IgD-negative memory B cell (primary cell): ENCODE results near the gene IGFBP4. TPM values are rescaled to one million over a fixed set of nuclear protein-coding genes. Genes with fewer than 3 reads are reported as not detected.
A peak's percentile ranks its signal among the peaks of the same experiment; 100 is the strongest.

Experiments
- H3K27ac Mint-ChIP-seq, 3 donors: one replicate each; pipeline ENCODE4 v1.8.0; 2020 to 2022; ENCODE audit warnings: mild to moderate bottlenecking in 3 of 3, mixed read lengths in 3 of 3, moderate library complexity in 1 of 3
- H3K27me3 Mint-ChIP-seq: one replicate; pipeline ENCODE4 v1.8.0; 2021; ENCODE audit warnings: mixed read lengths
- H3K36me3 Mint-ChIP-seq: one replicate; pipeline ENCODE4 v1.8.0; 2020; ENCODE audit warnings: mild to moderate bottlenecking, mixed read lengths
- H3K4me1 Mint-ChIP-seq, 3 donors: one replicate each; pipeline ENCODE4 v1.8.0; 2020 to 2022; ENCODE audit warnings: mixed read lengths in 3 of 3, mild to moderate bottlenecking in 1 of 3
- H3K4me3 Mint-ChIP-seq, 4 donors: one replicate each; pipeline ENCODE4 v1.8.0; 2020 to 2022; ENCODE audit warnings: mild to moderate bottlenecking in 4 of 4, mixed read lengths in 4 of 4, moderate library complexity in 3 of 4
- H3K9me3 Mint-ChIP-seq, 3 donors: one replicate each; pipeline ENCODE4 v1.8.0; 2020 to 2021; ENCODE audit warnings: mixed read lengths in 3 of 3, mild to moderate bottlenecking in 1 of 3
- polyA plus RNA-seq: library from polyadenylated mRNA; unstranded; fragments of 300-500 nt; fragmentation: Illumina TruSeq; gene quantifications from one replicate; pipeline ENCODE4 v1.2.3, GENCODE V29; 2021

IGFBP4 gene
- polyA plus RNA-seq, 1 donor from 2014 or later: 3.0 TPM

DNA sequence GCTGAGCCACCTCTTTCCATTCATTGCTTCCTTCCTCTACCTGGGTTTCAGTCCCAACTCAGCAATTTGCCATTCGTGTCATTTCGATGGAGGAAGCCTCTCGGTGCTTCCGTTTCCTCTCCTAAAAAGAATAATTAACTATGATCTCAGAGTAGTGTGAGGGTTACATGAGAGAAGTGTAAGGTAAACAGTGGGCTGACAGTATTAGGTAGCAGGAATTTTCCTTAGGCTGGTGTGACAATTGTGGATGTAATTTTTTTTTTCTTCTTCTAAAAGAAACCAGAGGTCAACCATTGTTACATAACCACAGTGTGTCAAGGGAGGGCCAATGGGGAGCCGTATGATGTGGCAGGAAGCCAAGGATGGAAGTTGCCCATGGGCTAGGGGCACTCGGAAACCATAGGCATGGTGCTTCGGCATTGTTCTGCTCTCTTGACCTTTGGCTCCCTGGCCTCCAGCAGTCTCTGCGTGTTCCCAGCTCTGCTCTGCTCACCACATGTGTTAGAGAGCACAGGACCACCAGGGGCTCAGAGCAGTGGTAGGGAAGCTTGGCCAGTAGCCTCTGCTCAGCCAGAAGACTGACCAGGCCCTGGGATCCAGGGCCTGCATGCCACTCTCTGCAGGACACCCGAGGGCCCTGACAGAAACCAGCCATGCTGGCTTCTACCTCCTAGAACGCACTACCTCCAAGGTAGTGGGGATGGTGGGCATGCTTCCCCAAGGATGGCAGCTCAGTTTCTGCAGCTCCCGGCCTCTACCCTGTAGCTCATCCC lies 23.5 kb upstream of the IGFBP4 start:
- H3K36me3 Mint-ChIP-seq: no peaks in the 10 kb centered on the region
- peaks cover 2% of the 10 kb centered on the region for H3K27me3 Mint-ChIP-seq
- peak overlapping the region; percentile 64 to 93 (median 80) for H3K4me3 Mint-ChIP-seq
- H3K9me3 Mint-ChIP-seq: no peaks in the 10 kb centered on the region
- H3K27ac Mint-ChIP-seq: peak overlapping the region in 1 of 3 donors; percentile 20
- H3K4me1 Mint-ChIP-seq: peaks cover 13 to 18% (median 16%) of the 10 kb centered on the region in 3 donors

DNA sequence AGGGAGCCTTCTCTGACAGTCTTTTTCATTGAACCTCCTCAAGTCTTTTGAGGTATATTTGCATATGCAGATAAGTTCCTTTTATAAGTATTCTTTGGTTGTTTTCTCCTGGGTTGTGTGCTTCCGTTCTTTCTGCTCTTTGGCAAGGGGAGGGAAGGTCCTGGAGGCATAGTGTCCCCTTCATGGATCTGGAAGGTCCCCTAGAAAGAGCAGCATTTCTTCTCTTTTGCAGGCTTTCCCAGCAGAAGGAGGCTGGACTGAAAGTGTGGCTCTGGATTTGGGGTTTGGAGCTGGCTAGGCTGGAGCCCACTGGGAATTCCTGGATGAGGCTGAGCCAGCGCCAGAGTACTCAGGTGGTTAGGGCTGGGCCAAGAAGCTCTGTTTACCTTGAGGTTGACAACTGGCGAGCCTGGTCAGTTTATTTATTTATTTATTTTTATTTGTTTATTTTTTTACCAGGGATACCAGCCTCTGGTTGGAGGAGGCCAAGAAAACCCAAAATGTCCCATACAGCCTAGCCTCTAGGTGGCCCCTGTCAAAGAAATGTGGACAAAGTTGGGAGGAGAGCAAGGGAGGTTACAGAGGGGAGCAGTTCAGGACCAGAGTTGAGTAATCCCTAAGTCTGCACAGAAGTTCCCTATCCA lies 20.1 kb upstream of the IGFBP4 start:
- Mint-ChIP-seq H3K9me3 (no peaks in the 10 kb centered on the region), H3K27me3 (peaks cover 4% of the 10 kb centered on the region), H3K27ac (no peak overlapping the region), H3K4me1 (peaks cover 0 to 6% (median under 1%) of the 10 kb centered on the region in 3 donors), H3K4me3 (no peak overlapping the region), H3K36me3 (no peaks in the 10 kb centered on the region)

DNA sequence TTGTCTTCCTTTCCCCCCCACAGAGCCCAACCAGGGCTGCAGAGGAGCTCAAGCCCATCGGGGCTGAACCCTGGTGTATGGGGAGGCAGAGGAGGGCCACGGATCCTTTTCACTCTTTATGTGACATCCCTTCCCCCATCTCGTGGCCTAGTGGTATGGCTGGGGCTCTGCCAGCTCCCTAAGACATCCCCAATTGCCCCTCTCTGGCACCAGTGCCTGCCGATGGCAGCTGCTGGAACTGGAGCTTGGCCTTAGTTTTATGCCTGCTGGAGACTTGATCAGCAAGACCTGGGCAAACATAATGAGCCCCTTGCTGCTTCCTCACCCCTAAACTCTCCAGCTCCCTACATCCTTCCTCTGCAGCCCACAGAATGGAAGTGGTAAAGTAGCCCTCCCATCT lies 17.5 kb upstream of the IGFBP4 start:
- H3K27ac Mint-ChIP-seq: no peak overlapping the region
- no peaks in the 10 kb centered on the region for H3K36me3 Mint-ChIP-seq
- H3K4me1 Mint-ChIP-seq: peaks cover 0 to 4% (median 0%) of the 10 kb centered on the region in 3 donors
- peaks cover 6% of the 10 kb centered on the region for H3K27me3 Mint-ChIP-seq
- H3K4me3 Mint-ChIP-seq: no peak overlapping the region
- H3K9me3 Mint-ChIP-seq: no peaks in the 10 kb centered on the region

DNA sequence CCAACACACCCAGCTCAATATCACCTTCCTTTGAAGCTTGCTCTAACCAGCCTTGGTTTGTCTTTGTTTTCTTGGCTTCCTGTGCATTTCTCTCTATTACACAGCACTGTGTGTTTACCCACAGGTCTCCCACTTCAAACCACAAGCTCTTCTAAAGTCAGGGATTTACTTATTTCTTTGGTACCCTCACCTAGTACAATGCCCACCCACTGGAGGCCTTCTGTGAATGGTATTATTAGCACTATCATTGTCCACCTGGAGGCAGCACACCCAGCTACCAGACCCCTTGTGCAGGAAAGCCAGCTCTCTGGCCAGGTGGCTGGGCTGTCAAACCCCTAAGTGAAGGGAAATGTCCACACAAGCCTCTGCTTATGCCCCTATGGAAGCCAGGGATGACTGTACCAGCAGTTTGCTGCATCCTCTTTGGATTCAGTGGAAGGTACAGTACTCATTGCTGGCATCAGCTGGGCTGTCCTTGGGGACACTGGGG lies 16.2 kb upstream of the IGFBP4 start:
- Mint-ChIP-seq H3K9me3 (no peaks in the 10 kb centered on the region), H3K27me3 (peaks cover 4% of the 10 kb centered on the region), H3K27ac (peak overlapping the region in 1 of 3 donors; percentile 25), H3K36me3 (no peaks in the 10 kb centered on the region), H3K4me3 (no peak overlapping the region), H3K4me1 (peaks cover 0 to 4% (median 0%) of the 10 kb centered on the region in 3 donors)

DNA sequence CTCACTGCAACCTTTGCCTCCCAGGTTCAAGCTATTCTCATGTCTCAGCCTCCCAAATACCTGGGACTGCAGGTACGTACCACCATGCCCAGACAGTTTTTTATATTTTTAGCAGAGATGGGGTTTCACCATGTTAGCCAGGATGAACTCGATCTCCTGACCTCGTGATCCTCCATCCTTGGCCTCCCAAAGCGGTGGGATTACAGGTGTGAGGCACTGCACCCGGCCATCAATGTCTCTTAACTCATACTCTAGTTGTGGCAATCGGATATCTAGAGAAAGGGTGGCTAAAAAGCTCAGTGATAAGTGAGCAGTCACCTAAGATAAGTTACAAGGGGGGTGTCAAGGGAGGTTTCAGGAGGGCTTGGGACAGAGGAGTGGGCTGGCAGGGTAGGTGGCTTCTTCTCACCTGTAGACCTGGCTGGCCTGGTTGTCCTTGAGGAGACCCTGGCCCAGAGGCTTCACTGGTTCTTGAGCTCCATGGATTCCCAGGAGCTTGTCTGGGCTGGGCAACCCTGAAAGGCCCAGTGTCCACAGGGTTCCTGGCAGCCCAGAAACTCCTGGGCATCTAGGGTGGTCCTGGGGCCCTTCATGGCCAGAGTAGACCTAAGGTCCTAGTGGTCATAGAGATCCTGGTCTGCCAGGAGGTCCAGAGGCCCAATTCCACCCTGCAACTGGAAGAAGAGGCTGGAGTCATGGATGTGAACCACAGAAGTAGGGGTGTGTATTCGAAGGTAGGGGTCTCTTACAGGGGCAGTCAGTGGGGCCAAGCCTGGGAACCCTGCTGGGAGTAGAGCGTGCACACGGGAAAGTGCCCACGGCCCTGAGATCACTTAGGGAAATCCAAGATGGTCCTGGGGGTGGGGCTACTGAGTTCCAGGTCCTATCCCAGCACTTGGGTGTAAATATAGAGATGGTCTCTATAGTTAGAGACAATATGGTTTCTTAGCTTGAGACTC lies 12.7 kb upstream of the IGFBP4 start:
- H3K4me1 Mint-ChIP-seq: peaks cover 0 to 2% (median 0%) of the 10 kb centered on the region in 3 donors
- H3K27ac Mint-ChIP-seq: no peak overlapping the region
- no peaks in the 10 kb centered on the region for H3K9me3 Mint-ChIP-seq
- H3K36me3 Mint-ChIP-seq: no peaks in the 10 kb centered on the region
- no peak overlapping the region for H3K4me3 Mint-ChIP-seq
- H3K27me3 Mint-ChIP-seq: peaks cover 4% of the 10 kb centered on the region

DNA sequence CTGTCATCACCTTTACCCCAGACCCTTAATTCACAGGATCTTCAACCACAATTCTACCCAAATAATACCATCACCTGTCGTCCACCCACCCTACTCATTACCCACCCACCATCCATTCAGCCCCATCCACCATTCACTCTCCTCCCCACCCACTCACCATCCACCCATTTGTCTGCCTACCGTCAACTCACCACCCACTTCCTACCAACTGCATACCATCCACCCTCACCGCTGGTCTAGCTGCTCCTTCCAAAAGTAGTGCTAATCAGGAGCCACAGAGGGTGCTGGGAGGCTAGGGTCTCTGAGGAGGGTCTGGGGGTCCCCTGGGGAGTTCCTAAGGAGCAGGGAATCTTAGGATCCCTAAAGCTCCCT lies 12.0 kb upstream of the IGFBP4 start:
- Mint-ChIP-seq H3K4me1 (peaks cover 0 to 2% (median 0%) of the 10 kb centered on the region in 3 donors), H3K27me3 (peaks cover 4% of the 10 kb centered on the region), H3K9me3 (no peaks in the 10 kb centered on the region), H3K36me3 (no peaks in the 10 kb centered on the region), H3K4me3 (no peak overlapping the region), H3K27ac (no peak overlapping the region)

DNA sequence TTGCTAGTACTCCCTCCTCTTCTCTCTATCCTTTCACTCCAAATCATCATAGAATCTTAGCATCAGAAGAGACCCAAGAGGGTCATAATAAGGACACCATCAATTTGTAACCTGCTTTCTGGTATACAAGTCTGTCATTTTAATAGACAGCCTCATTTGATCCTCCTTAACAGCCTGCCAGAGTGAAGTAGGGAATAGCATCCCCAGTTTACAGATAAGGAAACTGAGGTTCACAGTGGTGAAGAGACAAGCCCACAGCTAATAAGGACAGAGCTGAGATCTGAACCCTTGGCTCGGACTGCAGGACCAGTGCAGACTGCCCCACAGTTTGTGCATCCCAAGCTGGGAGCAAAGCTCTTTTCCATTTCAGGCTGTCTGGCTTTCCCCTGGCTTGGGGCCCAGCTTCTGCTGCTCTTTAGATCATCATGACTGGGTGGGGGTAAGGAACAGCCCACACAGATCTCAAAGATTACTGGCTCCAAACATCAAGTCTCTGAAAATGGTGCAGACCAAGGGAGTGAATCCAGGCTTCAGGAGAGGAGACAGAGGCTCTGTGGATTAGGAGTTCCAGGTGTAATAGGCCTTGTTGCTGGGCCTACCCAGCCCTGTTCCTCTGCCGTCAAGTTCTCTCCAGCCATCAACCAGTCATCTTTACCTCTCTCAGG lies 10.3 kb upstream of the IGFBP4 start:
- no peak overlapping the region for H3K4me3 Mint-ChIP-seq
- peaks cover 3% of the 10 kb centered on the region for H3K27me3 Mint-ChIP-seq
- peaks cover 0 to 1% (median 0%) of the 10 kb centered on the region in 3 donors for H3K4me1 Mint-ChIP-seq
- H3K27ac Mint-ChIP-seq: no peak overlapping the region
- no peaks in the 10 kb centered on the region for H3K36me3 Mint-ChIP-seq
- no peaks in the 10 kb centered on the region for H3K9me3 Mint-ChIP-seq

DNA sequence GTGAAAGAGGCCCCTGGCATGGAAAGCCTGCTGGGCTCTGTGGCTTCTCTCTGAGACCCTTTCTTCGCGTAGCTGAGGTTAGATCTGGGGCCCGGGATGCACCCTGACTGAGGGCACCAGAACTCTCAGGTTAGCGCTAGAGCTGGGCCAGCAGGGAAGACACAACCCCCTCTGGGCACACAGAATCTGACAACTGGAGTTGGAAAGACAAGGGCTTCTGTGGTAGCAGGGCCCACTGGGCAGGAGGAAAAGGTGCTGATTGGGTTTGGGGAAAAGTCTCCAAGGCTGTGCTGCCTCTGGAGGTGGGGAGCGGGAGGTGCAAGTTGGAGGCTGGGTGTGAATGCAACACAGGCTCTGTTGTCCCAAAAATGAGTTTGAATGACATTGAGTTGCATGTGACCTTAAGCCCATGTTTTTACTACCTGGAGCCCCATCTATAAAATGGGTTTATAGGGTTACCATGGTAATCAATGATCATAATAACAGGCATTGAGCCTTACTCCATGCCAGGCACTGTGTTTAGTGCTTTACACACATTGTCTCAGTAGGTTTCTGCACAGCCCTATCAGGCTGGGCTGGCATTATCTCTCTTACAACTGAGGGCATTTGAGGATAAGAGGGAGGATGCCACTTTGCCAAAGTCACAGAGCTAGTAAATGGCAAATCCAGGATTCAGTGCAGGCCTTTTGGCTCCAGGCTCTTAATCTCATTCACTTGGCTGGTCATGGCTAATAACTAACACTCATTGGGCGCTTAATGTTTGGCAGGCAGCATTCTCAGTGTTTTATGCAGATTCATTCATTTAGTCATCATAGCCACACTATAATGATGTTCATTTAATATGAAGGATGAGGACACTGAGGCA lies 9.5 kb upstream of the IGFBP4 start:
- Mint-ChIP-seq H3K4me3 (no peak overlapping the region), H3K27me3 (peaks cover 2% of the 10 kb centered on the region), H3K9me3 (no peaks in the 10 kb centered on the region), H3K4me1 (no peaks in the 10 kb centered on the region), H3K27ac (no peak overlapping the region), H3K36me3 (no peaks in the 10 kb centered on the region)

DNA sequence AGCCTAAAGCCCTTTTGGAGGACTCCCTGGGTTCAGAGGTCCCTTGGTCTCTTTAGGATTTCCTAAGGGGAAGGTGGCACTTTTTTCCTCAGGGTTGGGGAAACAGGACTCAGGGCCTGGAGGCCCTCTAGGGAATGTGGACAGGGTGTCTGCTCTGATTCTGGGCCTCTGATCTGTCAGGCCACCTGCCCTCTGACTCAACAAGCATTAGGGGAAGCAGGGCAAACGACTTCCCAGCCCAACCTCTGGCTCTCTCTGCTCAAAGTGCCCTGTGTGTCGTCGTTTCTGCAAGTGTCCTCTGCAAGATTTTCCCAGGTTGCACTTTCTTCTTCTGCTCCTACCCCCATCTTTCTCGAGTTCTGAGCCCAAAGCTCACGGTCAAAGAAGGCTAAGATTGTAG lies 6.6 kb upstream of the IGFBP4 start:
- Mint-ChIP-seq H3K27me3 (no peaks in the 10 kb centered on the region), H3K9me3 (no peaks in the 10 kb centered on the region), H3K36me3 (no peaks in the 10 kb centered on the region), H3K4me1 (peaks cover 0 to 2% (median 0%) of the 10 kb centered on the region in 3 donors), H3K27ac (no peak overlapping the region), H3K4me3 (no peak overlapping the region)

DNA sequence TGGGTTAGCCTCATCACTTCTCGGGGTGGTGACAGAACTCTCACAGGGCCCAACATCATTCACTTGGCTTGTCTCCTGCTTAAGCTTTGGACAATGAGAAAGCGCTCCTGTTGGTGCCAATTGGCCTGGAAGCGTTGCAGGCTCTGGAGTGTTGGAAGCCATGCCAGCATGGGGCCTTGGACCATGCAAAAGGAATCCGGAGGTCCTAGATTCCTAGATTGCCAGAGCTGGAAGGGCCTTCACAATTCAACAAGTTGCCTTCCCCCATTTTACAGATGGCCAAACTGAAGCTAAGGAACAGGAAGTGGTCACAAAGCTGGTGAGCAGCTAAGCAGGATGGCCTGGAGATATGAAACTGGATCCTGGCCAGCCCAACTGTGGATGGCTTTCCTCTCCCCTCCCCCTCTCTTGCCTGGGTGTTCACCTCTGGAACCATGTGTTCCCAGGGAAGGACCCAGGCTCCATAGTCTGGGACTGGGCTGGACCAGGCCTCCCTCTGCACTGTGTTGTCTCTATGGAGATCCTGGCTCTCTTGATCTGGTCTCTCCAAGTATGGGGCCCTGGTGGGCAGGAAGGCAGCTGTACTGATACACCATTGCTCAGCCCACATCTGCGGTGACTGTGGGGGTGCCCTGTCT lies 6.0 kb upstream of the IGFBP4 start:
- H3K4me3 Mint-ChIP-seq: no peak overlapping the region
- no peaks in the 10 kb centered on the region for H3K36me3 Mint-ChIP-seq
- no peaks in the 10 kb centered on the region for H3K27me3 Mint-ChIP-seq
- no peaks in the 10 kb centered on the region for H3K9me3 Mint-ChIP-seq
- H3K27ac Mint-ChIP-seq: no peak overlapping the region
- H3K4me1 Mint-ChIP-seq: peaks cover 0 to 2% (median 0%) of the 10 kb centered on the region in 3 donors

DNA sequence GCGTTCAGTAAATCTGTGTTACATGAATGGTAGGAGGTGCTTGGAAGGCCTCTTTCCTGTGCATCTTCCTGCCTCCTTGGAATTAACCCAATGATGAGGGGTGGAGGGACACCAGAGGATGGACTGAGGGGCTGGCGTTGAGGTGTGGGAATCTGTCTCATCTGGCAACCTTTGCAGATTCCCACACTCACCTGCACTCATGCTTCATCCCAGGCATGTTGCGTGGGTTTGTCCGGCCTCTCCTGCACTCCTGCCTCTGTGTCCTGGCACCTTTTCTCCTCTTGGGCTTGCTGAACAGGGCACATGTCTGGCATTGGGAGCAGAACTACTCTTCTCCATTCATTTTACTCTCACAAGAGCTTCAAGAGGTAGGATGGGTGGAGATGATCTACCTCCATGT lies 3.1 kb upstream of the IGFBP4 start:
- H3K4me3 Mint-ChIP-seq: peak overlapping the region in 1 of 4 donors; percentile 43
- H3K9me3 Mint-ChIP-seq: no peaks in the 10 kb centered on the region

DNA sequence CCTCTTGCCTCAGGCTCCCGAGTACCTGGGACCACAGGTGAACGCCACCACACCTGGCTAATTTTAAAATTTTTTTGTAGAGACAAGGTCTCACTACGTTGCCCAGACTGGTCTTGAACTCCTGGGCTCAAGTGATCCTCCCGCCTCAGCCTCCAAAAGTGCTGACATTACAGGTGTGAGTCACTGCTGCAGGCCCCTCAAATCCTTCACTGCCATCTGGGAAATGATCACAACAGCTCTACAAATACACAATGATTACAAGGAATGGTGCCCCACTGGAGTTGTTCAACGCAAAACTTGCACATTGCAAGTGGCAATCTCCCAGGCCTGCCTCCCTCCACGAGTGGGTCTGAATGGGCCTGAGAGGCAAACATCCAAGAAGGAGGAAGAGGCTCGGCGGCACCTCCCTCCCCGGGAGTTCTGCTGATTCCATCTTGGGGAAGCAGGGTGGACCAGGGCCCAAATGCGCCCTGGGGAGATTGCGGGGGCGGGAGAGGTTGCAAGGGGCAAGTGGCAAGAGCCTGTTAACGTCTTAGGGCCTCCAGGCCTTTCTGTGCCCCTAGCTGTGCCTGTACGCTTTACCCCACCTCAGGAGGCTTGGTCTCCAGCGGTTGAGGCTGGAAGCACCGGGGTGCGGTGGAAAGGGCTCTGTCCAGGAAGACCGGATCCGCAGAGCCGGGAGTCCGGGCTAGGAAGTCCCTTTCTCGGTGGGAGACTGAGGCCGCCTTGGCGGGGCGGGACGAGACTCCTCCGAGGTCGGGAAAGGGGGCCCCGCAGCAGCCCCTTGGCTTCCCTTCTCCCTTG lies 656 bp upstream of the IGFBP4 start:
- Mint-ChIP-seq H3K4me3 (peak overlapping the region; percentile 54 to 78 (median 66)), H3K27me3 (peaks cover 3% of the 10 kb centered on the region), H3K4me1 (peaks cover 6 to 15% (median 13%) of the 10 kb centered on the region in 3 donors)

More for the DNA sequence above, 3.1 kb upstream of the IGFBP4 start:
- Mint-ChIP-seq H3K27ac (peak overlapping the region in 1 of 3 donors; percentile 64), H3K27me3 (peaks cover 2% of the 10 kb centered on the region), H3K36me3 (no peaks in the 10 kb centered on the region), H3K4me1 (peaks cover 5 to 12% (median 9%) of the 10 kb centered on the region in 3 donors)

More for the DNA sequence above, 656 bp upstream of the IGFBP4 start:
- H3K27ac Mint-ChIP-seq: no peak overlapping the region
- no peaks in the 10 kb centered on the region for H3K9me3 Mint-ChIP-seq
- no peaks in the 10 kb centered on the region for H3K36me3 Mint-ChIP-seq
